Activated CD4-positive, alpha-beta T cell treated with anti-CD3 and anti-CD28 coated beads for 36 hours (primary cell): ENCODE data around the gene TBL1Y. TPM values are rescaled to one million over a fixed set of nuclear protein-coding genes. Genes with fewer than 3 reads are reported as not detected.
"Not testable (repeated sequence)": the region's sequence is repeated elsewhere in the genome, so short reads cannot be mapped to it uniquely, and the experiment has no call there.

ENCODE experiments used
- ATAC-seq: fragments of 200-7000 bp; cut with Tn5 transposase; one replicate; pipeline ENCODE4 v1.10.0; 2021; ENCODE audit warnings: mild to moderate bottlenecking, moderate library complexity
- CTCF ChIA-PET: fragments of 350-600 bp; sonication (Branson Sonifier 250); formaldehyde crosslinking; loops from one replicate; lab custom pipeline; 2021; ENCODE audit warnings: antibody characterized with exemption; lab: Charles Lee
- POLR2A ChIA-PET: fragments of 350-600 bp; sonication (Branson Sonifier 250); formaldehyde crosslinking; loops from one replicate; lab custom pipeline; 2021; ENCODE audit warnings: antibody characterized with exemption, inconsistent platforms; lab: Charles Lee
- DNase-seq: peaks from one replicate; pipeline ENCODE4 v3.0.0-alpha.2; 2020
- H3K27ac Mint-ChIP-seq: one replicate; pipeline ENCODE4 v1.8.0; 2021; ENCODE audit warnings: mixed read lengths
- H3K27me3 Mint-ChIP-seq: one replicate; pipeline ENCODE4 v1.8.0; 2021; ENCODE audit warnings: mixed read lengths
- H3K36me3 Mint-ChIP-seq: one replicate; pipeline ENCODE4 v1.8.0; 2021; ENCODE audit warnings: low read depth, mixed read lengths
- H3K4me1 Mint-ChIP-seq: one replicate; pipeline ENCODE4 v1.8.0; 2021; ENCODE audit warnings: mixed read lengths
- H3K4me3 Mint-ChIP-seq: one replicate; pipeline ENCODE4 v1.8.0; 2021; ENCODE audit warnings: mild to moderate bottlenecking, moderate library complexity, mixed read lengths
- H3K9me3 Mint-ChIP-seq: one replicate; pipeline ENCODE4 v1.8.0; 2021; ENCODE audit warnings: low read depth, mixed read lengths
- intact Hi-C, 2 experiments: fragments of 100-400 bp; cut with DNase I in 1 of 2; cut with micrococcal nuclease in 1 of 2; formaldehyde crosslinking; loops; one replicate each; pipeline versions ENCODE4 v1.14.2 to v1.15.1; 2022 to 2024; cut with DNase I, micrococcal nuclease
- total RNA-seq, 2 experiments: library from RNA; stranded (reverse); gene quantifications; one replicate each; pipeline ENCODE4 v1.2.3, GENCODE V29; 2021

The TBL1Y gene
- not detected for total RNA-seq

DNA sequence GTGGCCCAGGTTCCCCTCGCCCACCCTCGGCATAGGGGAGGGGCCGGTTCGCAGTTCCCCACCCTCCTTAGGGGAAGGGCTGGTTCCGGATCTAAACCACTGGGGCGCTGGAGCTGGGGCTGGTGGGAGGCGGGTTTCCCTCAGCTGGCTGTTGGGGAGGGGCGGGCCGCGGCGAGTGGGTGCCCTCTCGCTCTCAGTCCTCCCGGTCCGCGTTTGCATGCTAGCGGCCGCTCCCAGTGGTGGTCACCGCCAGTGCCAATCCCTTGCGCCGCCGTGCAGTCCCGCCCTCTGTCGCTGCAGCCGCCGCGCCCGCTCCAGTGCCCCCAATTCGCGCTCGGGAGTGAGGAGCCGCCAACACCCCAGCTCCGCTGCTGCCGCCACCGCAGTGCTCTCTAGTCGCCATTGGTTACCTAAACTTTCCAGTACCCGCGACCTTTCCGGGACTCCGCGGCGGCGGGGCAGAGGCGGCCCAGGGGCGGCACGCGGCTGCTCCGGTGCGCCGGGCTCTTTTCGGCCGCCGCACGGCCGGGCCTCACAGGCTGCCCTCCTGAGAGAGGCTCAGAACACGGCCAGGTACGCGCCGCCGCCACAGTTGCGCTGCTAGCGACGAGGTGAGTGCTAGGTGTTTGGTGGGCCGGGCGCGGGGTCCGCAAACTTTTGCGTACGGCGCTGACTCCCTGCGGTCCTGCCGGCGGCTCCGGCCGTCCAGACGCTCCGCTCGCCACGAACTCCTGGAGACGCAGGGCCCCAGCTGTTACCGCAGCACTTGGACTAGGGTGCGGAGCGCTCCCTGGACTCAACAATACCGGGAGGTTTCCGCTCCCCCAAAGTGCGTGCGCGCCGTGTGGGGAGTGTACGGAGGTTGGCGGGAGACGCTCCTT lies at the start of gene TBL1Y:
Gene TBL1Y (plus strand): TSS at position 326 of the 881 bp plus-strand sequence. CDS start 114,388 bp downstream, outside the sequence.
- Mint-ChIP-seq H3K9me3 (no peaks in the 10 kb centered on the region), H3K4me1 (peaks cover 5% of the 10 kb centered on the region), H3K27ac (no peak within 1 kb of the TSS), H3K36me3 (no peaks in the 10 kb centered on the region), H3K4me3 (no peak within 1 kb of the TSS), H3K27me3 (peaks cover 23% of the 10 kb centered on the region)
- DNase-seq (peak; percentile 10), ATAC-seq (no peak)
- ChIA-PET POLR2A (no interaction called here), CTCF (interaction anchor here (0.8 kb wide), 1 partner anchor 777 kb away, joined by 3 read pairs; no protein-coding TSS in a partner anchor)
- intact Hi-C loops = no loop called here

DNA sequence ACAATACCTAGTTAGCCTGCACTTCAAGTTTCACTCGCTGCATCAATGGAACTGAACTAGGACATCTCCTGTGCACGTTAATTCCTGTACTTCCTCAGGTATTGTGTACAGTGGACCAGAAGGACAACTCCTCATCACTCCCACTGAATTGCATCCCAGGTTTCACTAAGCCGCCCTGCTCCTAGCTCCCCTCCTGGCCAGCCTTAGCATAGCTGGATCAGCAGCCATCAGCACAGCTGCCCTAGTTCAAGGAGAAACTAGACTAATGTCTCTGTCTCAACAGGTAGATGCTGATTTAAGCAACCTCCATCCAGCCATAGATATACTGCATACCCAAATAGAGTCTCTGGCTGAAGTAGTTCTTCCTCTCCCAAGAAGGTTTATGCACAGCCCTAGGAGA lies 16.0 kb upstream of the TBL1Y start:
- ATAC-seq = no peak
- intact Hi-C loops = no loop called here
- CTCF ChIA-PET = no interaction called here
- Mint-ChIP-seq H3K4me3 (no peak overlapping the region), H3K27me3 (no peaks in the 10 kb centered on the region), H3K36me3 (no peaks in the 10 kb centered on the region), H3K4me1 (no peaks in the 10 kb centered on the region), H3K9me3 (no peaks in the 10 kb centered on the region), H3K27ac (no peak overlapping the region)
- POLR2A ChIA-PET = no interaction called here
- DNase-seq = no peak

DNA sequence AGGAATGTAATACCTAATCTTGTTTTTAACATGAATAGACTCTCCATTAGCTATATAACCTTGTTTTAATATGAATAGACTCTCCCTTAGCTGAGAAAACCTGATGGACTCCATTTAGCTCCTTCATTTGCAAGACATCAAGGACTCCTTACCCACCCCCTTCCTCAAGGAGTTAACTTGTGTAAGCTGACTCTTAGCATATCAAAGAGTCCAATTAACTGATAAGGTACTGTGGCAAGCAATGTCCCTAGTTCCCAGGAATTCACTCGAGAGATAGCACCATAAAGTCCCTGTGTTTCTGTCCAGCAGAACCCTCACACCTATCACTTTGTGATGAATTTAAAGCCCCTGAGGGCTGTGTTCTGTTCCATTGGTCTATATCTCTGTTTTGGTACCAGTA lies 15.3 kb upstream of the TBL1Y start:
- Mint-ChIP-seq H3K4me1 (no peaks in the 10 kb centered on the region), H3K27me3 (no peaks in the 10 kb centered on the region), H3K9me3 (no peaks in the 10 kb centered on the region), H3K36me3 (no peaks in the 10 kb centered on the region), H3K27ac (no peak overlapping the region), H3K4me3 (no peak overlapping the region)
- ChIA-PET POLR2A (no interaction called here), CTCF (no interaction called here)
- intact Hi-C loops = no loop called here
- ATAC-seq (no peak), DNase-seq (no peak)

DNA sequence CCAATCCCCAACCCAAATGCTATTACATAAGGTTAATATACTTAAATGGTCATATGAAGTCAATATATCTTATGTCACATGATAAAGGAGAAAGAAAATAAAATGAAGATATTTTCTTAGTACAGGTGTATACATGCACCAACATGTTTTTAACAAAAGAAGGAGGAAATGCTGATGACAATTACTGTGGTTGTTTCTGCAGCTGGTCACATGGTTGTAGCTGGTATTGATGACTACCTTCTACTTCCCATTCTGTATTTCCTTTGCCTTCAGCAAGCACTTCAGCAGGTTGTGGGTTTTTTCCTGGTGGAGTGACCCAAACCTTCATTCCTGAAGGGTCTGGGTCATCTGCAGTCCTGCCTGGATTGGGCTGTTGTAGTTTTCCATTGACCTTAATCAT lies 8.4 kb upstream of the TBL1Y start:
- intact Hi-C loops, H3K36me3 Mint-ChIP-seq, DNase-seq, H3K9me3 Mint-ChIP-seq, H3K27ac Mint-ChIP-seq, CTCF ChIA-PET, POLR2A ChIA-PET, H3K4me3 Mint-ChIP-seq, H3K27me3 Mint-ChIP-seq, H3K4me1 Mint-ChIP-seq, ATAC-seq: not testable (repeated sequence)

DNA sequence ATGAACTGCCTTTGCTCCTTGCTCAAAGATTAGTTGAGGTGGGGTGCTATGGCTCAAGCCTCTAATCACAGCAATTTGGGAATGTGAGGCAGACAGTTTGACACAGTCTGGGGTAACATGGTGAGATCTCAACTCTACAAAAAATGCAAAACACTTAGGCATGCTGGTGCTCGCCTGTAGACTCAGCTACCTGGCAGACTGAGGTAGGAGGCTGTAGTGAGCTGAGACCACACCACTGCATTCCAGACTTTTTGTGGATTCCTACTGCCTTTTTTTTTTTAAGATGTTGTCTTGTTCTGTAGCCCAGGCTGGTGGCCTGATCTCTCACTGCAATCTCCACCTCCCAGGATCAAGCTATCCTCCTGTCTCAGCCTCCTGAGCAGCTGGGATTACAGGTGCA lies 2.9 kb upstream of the TBL1Y start:
- Mint-ChIP-seq H3K4me3 (no peak overlapping the region), H3K36me3 (no peaks in the 10 kb centered on the region), H3K4me1 (peaks cover 5% of the 10 kb centered on the region), H3K27me3 (peaks cover 18% of the 10 kb centered on the region), H3K27ac (no peak overlapping the region), H3K9me3 (no peaks in the 10 kb centered on the region)
- ATAC-seq = no peak
- intact Hi-C loops = no loop called here
- ChIA-PET POLR2A (no interaction called here), CTCF (no interaction called here)
- no peak for DNase-seq

DNA sequence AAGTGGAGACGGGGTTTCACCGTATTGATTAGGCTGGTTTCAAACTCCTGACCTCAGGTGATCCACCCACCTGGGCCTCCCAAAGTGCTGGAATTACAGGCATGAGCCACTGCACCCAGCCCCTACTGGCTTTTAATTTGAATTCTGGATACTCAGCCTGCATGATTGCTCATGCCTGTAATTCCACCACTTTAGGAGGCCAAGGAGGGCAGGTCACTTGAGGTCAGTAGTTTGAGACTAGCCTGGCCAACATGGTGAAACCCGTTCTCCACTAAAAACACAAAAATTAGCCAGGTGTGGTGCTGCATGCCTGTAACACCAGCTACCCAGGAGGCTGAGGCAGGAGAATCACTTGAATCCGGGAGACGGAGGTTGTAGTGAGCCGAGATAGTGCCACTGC lies 2.5 kb upstream of the TBL1Y start:
- H3K4me1 Mint-ChIP-seq, H3K9me3 Mint-ChIP-seq, POLR2A ChIA-PET, H3K36me3 Mint-ChIP-seq, intact Hi-C loops, CTCF ChIA-PET, H3K4me3 Mint-ChIP-seq, ATAC-seq, H3K27ac Mint-ChIP-seq, DNase-seq: not testable (repeated sequence)
- peaks cover 20% of the 10 kb centered on the region for H3K27me3 Mint-ChIP-seq

DNA sequence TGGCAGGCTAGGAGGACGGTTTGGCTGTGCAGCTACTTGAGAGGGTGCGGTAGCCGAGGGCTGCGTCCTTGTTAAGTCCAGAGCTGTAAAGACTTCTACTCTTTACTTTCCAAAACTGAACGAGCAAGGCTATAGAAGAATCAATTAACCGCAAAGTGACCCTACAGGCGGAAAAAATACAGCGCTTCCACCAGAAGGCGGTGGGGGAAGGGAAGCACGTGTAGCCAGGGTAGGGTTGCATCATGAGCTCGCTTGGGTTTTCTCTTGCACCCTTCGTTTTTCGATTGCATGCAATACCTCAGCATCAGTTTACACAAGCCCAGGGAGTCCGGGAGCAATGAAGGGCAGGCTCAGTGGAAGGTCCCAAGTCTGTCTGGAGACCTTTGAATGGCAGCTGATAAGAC lies 1.4 kb upstream of the TBL1Y start:
- H3K9me3 Mint-ChIP-seq = no peaks in the 10 kb centered on the region
- no peaks in the 10 kb centered on the region for H3K36me3 Mint-ChIP-seq
- ChIA-PET CTCF (no interaction called here), POLR2A (no interaction called here)
- peaks cover 5% of the 10 kb centered on the region for H3K4me1 Mint-ChIP-seq
- no peak overlapping the region for H3K4me3 Mint-ChIP-seq
- H3K27ac Mint-ChIP-seq = no peak overlapping the region
- ATAC-seq (no peak), DNase-seq (peak; percentile 8)
- intact Hi-C loops = no loop called here
- peaks cover 23% of the 10 kb centered on the region for H3K27me3 Mint-ChIP-seq

DNA sequence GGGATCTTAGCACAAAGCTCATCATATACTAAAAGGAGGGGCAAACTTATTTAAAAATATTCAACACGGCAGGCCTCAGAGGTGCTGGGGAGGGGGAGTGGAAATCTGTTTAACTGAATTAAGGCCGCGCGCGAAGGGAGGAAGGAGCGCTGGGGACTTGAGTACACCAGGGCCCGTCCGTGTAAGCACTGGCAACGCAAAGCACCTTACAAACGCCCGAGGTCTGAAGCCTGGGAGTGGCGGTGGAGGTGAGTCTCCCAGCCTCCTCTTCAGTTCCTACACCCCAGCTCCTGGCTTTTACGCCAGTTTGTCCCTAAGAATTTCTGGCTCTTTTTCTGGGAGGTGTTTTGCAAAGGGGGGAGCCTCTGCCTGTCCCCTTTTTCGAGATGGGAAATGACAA lies 641 bp upstream of the TBL1Y start:
- no peak for ATAC-seq
- ChIA-PET POLR2A (no interaction called here), CTCF (interaction anchor here (0.8 kb wide), 1 partner anchor 777 kb away, joined by 3 read pairs; no protein-coding TSS in a partner anchor)
- no peak overlapping the region for H3K4me3 Mint-ChIP-seq
- H3K36me3 Mint-ChIP-seq = no peaks in the 10 kb centered on the region
- H3K27ac Mint-ChIP-seq = no peak overlapping the region
- H3K27me3 Mint-ChIP-seq = peaks cover 23% of the 10 kb centered on the region
- H3K4me1 Mint-ChIP-seq = peaks cover 5% of the 10 kb centered on the region
- intact Hi-C loops = no loop called here
- no peaks in the 10 kb centered on the region for H3K9me3 Mint-ChIP-seq
- peak; percentile 8 for DNase-seq

DNA sequence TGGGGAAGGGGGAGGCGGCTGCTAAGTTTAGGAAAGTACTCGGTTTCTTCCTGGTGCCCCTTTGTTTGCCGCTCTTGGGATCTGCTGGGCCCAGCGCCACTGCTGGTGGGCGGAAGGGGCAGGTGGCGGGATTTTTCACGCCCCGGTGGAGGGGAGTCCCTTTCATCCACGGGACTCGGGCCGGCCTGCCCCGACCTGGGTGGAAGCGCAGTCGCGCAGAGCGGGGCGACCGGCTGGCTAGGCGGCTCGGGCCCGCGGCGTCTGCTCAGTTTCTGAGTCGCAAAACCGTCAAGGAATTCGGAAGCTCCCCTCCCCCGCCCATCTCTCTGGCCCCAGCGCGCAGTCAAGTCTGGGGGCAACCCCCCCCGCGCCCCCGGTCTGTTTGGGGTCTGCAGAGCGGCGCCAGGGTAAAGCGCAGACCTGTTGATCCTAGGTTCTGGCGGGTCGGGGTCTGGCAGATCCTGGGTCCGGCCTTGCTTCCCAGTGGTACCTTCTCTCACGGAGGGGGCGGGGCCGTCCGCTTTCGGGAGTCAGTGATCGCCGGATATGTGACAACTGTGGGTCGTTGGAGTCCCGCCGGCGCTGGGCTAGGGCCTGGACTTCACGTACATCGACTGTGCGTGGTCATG lies 870 bp downstream of the TBL1Y start, which contains the start of gene AMELY:
Gene AMELY (minus strand): TSS at position 500 of the 629 bp plus-strand sequence. CDS start 39,144 bp downstream, outside the sequence.
- intact Hi-C loops = no loop called here
- CTCF ChIA-PET = no interaction called here
- Mint-ChIP-seq H3K4me1 (peaks cover 5% of the 10 kb centered on the region), H3K27ac (no peak within 1 kb of the TSS), H3K27me3 (peaks cover 23% of the 10 kb centered on the region), H3K9me3 (no peaks in the 10 kb centered on the region), H3K4me3 (no peak within 1 kb of the TSS), H3K36me3 (no peaks in the 10 kb centered on the region)
- POLR2A ChIA-PET = no interaction called here
- peak; percentile 4 for DNase-seq
- no peak for ATAC-seq

DNA sequence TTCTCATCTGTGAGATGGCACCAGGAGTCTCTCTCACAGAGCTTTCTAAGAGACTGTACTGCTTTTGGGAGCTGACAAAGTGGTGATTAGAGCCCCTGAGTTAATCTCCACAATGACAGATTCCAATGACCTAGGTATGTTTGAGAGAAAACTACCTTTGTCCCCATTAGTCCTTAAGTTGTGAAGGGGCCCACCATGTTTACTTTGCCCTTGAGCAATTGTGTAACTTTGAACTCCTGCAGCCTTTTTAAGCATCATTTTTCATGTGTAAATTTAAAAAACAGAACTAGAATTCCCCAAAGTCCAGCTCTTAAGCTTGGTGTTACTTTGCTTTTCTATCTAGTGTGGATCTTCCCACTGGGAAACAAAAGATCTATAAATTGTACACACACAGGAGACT lies 2.9 kb downstream of the TBL1Y start:
- DNase-seq (no peak), ATAC-seq (no peak)
- Mint-ChIP-seq H3K4me1 (peaks cover 5% of the 10 kb centered on the region), H3K36me3 (no peaks in the 10 kb centered on the region), H3K4me3 (no peak overlapping the region), H3K27ac (no peak overlapping the region), H3K27me3 (peaks cover 23% of the 10 kb centered on the region), H3K9me3 (no peaks in the 10 kb centered on the region)
- intact Hi-C loops = no loop called here
- POLR2A ChIA-PET = no interaction called here
- CTCF ChIA-PET = no interaction called here

DNA sequence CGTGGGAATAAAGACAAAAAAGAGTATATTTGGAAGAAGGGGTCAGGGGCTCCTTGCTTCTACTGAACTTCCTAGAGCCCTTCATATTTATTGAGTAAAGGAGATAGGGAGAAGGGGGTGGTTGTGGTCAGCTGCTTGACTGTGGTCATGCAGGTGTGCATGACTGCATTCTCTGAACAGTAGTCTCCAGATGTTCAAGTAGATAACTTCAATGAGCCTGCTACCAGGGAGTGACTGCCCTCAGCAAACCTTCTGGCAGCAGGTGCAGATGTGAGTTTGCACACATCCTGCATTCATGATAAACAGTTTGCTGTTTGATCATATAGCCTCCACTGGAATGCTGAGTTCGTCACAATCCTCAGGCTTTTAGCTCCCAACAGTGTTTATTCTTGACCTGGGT lies 10.6 kb downstream of the TBL1Y start:
- CTCF ChIA-PET = no interaction called here
- H3K4me1 Mint-ChIP-seq = no peaks in the 10 kb centered on the region
- H3K4me3 Mint-ChIP-seq = no peak overlapping the region
- H3K36me3 Mint-ChIP-seq = no peaks in the 10 kb centered on the region
- DNase-seq (no peak), ATAC-seq (no peak)
- no peaks in the 10 kb centered on the region for H3K27me3 Mint-ChIP-seq
- intact Hi-C loops = no loop called here
- H3K27ac Mint-ChIP-seq = no peak overlapping the region
- POLR2A ChIA-PET = no interaction called here
- H3K9me3 Mint-ChIP-seq = peaks cover 5% of the 10 kb centered on the region

DNA sequence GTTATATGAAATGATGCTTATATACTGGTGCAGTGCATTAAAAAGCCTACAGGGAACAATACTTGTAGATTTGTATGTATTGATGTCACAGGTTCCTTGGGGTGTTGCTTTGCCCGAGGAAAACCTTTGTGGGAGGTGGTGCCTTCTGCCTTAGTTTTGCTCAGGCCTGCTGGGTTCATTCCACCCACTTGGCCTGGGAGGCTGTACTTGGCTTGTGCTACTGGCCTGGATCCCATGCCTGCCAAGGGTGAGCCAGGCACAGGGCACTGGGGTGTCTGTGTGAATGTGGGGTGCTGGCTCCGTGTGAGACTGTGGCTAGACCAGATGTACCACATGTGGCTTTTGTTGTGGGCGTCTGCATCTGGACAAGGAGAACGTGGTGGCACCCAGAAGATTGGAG lies 17.8 kb downstream of the TBL1Y start:
- Mint-ChIP-seq H3K27ac (no peak overlapping the region), H3K9me3 (no peaks in the 10 kb centered on the region), H3K27me3 (no peaks in the 10 kb centered on the region), H3K4me3 (no peak overlapping the region), H3K4me1 (no peaks in the 10 kb centered on the region), H3K36me3 (no peaks in the 10 kb centered on the region)
- intact Hi-C loops = no loop called here
- CTCF ChIA-PET = no interaction called here
- DNase-seq (no peak), ATAC-seq (no peak)
- POLR2A ChIA-PET = no interaction called here
